Transverse colon (tissue), 4 donors: ENCODE results near the gene MED12L. TPM values are rescaled to one million over a fixed set of nuclear protein-coding genes. Genes with fewer than 3 reads are reported as not detected.

ENCODE experiments used
- DNase-seq: peaks from one replicate; pipeline ENCODE4 v3.0.0-alpha.2; 2019
- H3K27ac ChIP-seq, 4 donors: fragments of 200-600 bp; sonication (generic); 2 replicates each; pipeline ENCODE4 v1.5.1; 2016 to 2018; ENCODE audit warnings: inconsistent platforms in 4 of 4
- H3K27me3 ChIP-seq: fragments of 200-600 bp; sonication (generic); 2 replicates; pipeline ENCODE4 v1.5.1; 2017; ENCODE audit warnings: inconsistent platforms
- H3K36me3 ChIP-seq, 4 donors: fragments of 200-600 bp; sonication (generic); 2 replicates each; pipeline ENCODE4 v1.5.1; 2017 to 2019; ENCODE audit warnings: inconsistent platforms in 4 of 4
- H3K4me1 ChIP-seq, 4 donors: fragments of 200-600 bp; sonication (generic); 2 replicates each; pipeline ENCODE4 v1.5.1; 2017 to 2020; ENCODE audit warnings: inconsistent platforms in 4 of 4
- H3K4me3 ChIP-seq, 4 donors: fragments of 200-600 bp; sonication (generic); 1 replicate in 1 of 4; 2 replicates in 3 of 4; pipeline versions ENCODE4 v1.5.1 to v1.6.1; 2017 to 2019; ENCODE audit warnings: inconsistent platforms in 4 of 4
- H3K9me3 ChIP-seq, 2 donors: fragments of 200-600 bp; sonication (generic); 2 replicates each; pipeline ENCODE4 v1.5.1; 2017 to 2019; ENCODE audit warnings: inconsistent platforms in 2 of 2
- CTCF ChIP-seq, 5 experiments: fragments of 200-600 bp in 3 of 5; fragments of 450-650 bp in 2 of 5; sonication (generic) in 3 of 5; IDR thresholded peaks; 1 replicate in 2 of 5; 2 replicates in 3 of 5; pipeline ENCODE4 v1.5.1; 2016 to 2017; ENCODE audit warnings: antibody characterized with exemption in 5 of 5, inconsistent platforms in 3 of 5, mild to moderate bottlenecking in 2 of 5, moderate library complexity in 1 of 5
- EP300 ChIP-seq: sonication (generic); formaldehyde crosslinking; IDR thresholded peaks from one replicate; pipeline ENCODE4 v1.6.1; 2017; ENCODE audit warnings: antibody characterized with exemption, low read depth
- POLR2A ChIP-seq: fragments of 450-650 bp; IDR thresholded peaks from one replicate; pipeline ENCODE4 v1.6.1; 2016; ENCODE audit warnings: antibody characterized with exemption, mild to moderate bottlenecking, moderate library complexity
- POLR2AphosphoS5 ChIP-seq, 3 donors: sonication (generic); formaldehyde crosslinking; IDR thresholded peaks; one replicate each; pipeline ENCODE4 v1.6.1; 2016; ENCODE audit warnings: antibody characterized with exemption in 3 of 3
- WGBS, 2 donors: methylation state at CpG; one replicate each; pipeline ENCODE4 v1.1.5; 2018; ENCODE audit warnings: low coverage in 1 of 2; 5-methylcytosine and 5-hydroxymethylcytosine counted together
- in situ Hi-C, 4 donors: fragments of 200-750 bp; cut with MboI; loops; one replicate each; pipeline versions ENCODE4 v1.15.0 to v1.15.1; 2017; ENCODE audit warnings: low sequenced_read_pairs in 3 of 4, low pct_ligation_motif_present in 1 of 4, low pct_unique_long_range_greater_than_20kb in 1 of 4
- intact Hi-C: fragments of 100-400 bp; cut with DNase I; formaldehyde crosslinking; loops from one replicate; pipeline ENCODE4 v1.15.1; 2023; ENCODE audit warnings: low total_unique reads
- total RNA-seq, 4 donors: library from RNA; depleted of rRNA; stranded (reverse); fragments of >200 nt; gene quantifications; one replicate each; pipeline ENCODE4 v1.1.0, GENCODE V29; 2016

MED12L gene
- total RNA-seq, 4 donors from 2014 or later, result under 0.01 to 8.6 (median 0.64) TPM

GRCh38 chr3:151423091-151423490 is 337.6 kb downstream of the MED12L start:
- 77 to 80% methylated on average over 5 of the region's 5 CpGs for WGBS, 2 donors
- intact Hi-C loops, result no loop called here
- Histone ChIP-seq H3K9me3 (no peaks in the 10 kb centered on the region), H3K4me3 (no peak overlapping the region), H3K4me1 (no peaks in the 10 kb centered on the region), H3K36me3 (no peaks in the 10 kb centered on the region), H3K27ac (no peak overlapping the region), H3K27me3 (no peaks in the 10 kb centered on the region)
- no peak for DNase-seq
- in situ Hi-C loops, result no loop called here
- TF ChIP-seq CTCF (IDR thresholded peaks at IDR 0.05), result no peak
- no peak for TF ChIP-seq POLR2A
- TF ChIP-seq POLR2AphosphoS5 (IDR thresholded peaks at IDR 0.05), result no peak
- no peak for TF ChIP-seq EP300

- intact Hi-C loops (no loop called here), in situ Hi-C loops (no loop called here)
- Histone ChIP-seq H3K9me3 (no peaks in the 10 kb centered on the region), H3K4me1 (no peaks in the 10 kb centered on the region), H3K27me3 (no peaks in the 10 kb centered on the region), H3K4me3 (no peak overlapping the region), H3K36me3 (no peaks in the 10 kb centered on the region), H3K27ac (no peak overlapping the region)
- WGBS, 2 donors, result 65 to 93% methylated on average over 3 to 4 of the region's 4 CpGs
- TF ChIP-seq POLR2A (no peak), CTCF (IDR thresholded peaks at IDR 0.05) (peak in 1 of 5 experiments; percentile 8), POLR2AphosphoS5 (IDR thresholded peaks at IDR 0.05) (no peak)
- no peak for DNase-seq
Observed at GRCh38 chr3:151425627-151426340, 340.3 kb downstream of the MED12L start.

- no peak for TF ChIP-seq POLR2A
- peak in 1 of 5 experiments; percentile 1 for TF ChIP-seq CTCF (IDR thresholded peaks at IDR 0.05)
- H3K27ac ChIP-seq, result no peak overlapping the region
- H3K36me3 ChIP-seq, result no peaks in the 10 kb centered on the region
- in situ Hi-C loops (no loop called here), intact Hi-C loops (no loop called here)
- no peaks in the 10 kb centered on the region for H3K4me1 ChIP-seq
- DNase-seq, result no peak
- H3K27me3 ChIP-seq, result no peaks in the 10 kb centered on the region
- H3K4me3 ChIP-seq, result no peak overlapping the region
- H3K9me3 ChIP-seq, result no peaks in the 10 kb centered on the region
Observed at GRCh38 chr3:151426341-151426657, 340.8 kb downstream of the MED12L start.

- WGBS, 2 donors, result 76 to 79% methylated on average over 2 of the region's 2 CpGs
- DNase-seq, result no peak
- Histone ChIP-seq H3K36me3 (no peaks in the 10 kb centered on the region), H3K27me3 (no peaks in the 10 kb centered on the region), H3K4me1 (no peaks in the 10 kb centered on the region), H3K4me3 (no peak overlapping the region), H3K27ac (no peak overlapping the region), H3K9me3 (no peaks in the 10 kb centered on the region)
- intact Hi-C loops, result no loop called here
- in situ Hi-C loops, result no loop called here
- TF ChIP-seq POLR2AphosphoS5 (IDR thresholded peaks at IDR 0.05), result no peak
- TF ChIP-seq EP300, result no peak
- TF ChIP-seq CTCF (IDR thresholded peaks at IDR 0.05), result no peak
- no peak for TF ChIP-seq POLR2A
Observed at GRCh38 chr3:151428386-151428785, 342.9 kb downstream of the MED12L start.
